GM18517 (cell line): Measurements from ENCODE around the gene SLC6A9.

ENCODE experiments used
- ATAC-seq: cut with Tn5 transposase; IDR thresholded peaks from one replicate; pipeline ENCODE4 v1.9.1; 2021; ENCODE audit warnings: mild to moderate bottlenecking, moderate library complexity; ENCODE audit not compliant: unreplicated experiment

SLC6A9 gene

GRCh38 chr1:43986712-43987111, 44.5 kb downstream of the SLC6A9 start:
- no peak for ATAC-seq

GRCh38 chr1:43985984-43986595, 45.2 kb downstream of the SLC6A9 start:
- no peak for ATAC-seq

GRCh38 chr1:43984855-43985254, 46.4 kb downstream of the SLC6A9 start:
- no peak for ATAC-seq

DNA sequence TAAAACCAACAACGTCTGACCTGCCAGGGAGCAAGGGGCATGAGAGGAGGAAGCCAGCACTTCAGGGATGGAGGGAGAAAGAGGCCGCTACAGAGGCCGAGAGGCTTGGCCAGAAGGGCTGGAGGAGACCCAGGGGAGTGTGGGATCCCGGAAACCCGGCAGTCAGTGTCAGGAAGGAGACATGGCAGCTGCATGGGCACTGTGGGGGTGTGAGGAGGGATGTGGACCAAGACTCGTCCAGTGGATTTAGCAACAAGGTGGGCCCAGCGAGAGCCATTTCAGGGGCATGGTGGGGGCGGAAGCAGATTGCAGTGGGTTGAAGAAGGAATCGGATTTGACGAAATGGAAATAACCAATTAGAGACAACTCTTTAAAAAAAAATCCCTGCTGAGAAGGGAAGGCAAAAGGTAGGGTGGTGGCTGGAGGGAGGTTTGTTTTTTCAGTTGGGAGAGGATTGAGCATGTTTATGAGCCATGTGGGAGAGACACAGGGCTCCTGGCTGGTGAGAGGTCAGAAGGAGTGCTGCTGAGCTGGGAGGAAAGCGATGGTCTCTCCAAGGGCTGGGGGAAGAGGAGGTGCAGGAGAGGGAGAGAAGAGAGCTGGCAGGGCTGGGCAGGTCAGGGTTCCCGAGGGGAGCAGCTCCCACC, 47.9 kb downstream of the SLC6A9 start:
- ATAC-seq, result no peak

- no peak for ATAC-seq
Measured at GRCh38 chr1:43982808-43983207, 48.5 kb downstream of the SLC6A9 start.

- ATAC-seq, result no peak
Measured at GRCh38 chr1:43982241-43982640, 49.0 kb downstream of the SLC6A9 start.

DNA sequence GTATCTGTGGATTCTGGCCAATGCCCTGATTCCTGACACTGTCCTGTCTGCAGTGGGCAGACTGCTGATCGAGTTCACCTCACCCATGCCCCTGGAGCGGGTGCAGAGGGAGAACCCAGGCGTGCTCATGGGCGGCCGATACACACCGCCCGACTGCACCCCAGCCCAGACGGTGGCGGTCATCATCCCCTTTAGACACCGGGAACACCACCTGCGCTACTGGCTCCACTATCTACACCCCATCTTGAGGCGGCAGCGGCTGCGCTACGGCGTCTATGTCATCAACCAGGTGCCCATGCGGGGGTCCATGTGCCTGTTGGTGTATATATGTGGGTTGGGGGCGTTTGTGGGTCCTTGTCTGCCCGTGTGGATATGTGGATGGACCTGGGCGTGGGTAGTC, 49.6 kb downstream of the SLC6A9 start:
- no peak for ATAC-seq

DNA sequence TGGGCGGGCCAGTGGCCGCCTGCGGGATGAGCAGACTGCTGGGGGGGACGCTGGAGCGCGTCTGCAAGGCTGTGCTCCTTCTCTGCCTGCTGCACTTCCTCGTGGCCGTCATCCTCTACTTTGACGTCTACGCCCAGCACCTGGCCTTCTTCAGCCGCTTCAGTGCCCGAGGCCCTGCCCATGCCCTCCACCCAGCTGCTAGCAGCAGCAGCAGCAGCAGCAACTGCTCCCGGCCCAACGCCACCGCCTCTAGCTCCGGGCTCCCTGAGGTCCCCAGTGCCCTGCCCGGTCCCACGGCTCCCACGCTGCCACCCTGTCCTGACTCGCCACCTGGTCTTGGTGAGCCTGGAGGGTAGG, 50.1 kb downstream of the SLC6A9 start:
- ATAC-seq, result no peak

DNA sequence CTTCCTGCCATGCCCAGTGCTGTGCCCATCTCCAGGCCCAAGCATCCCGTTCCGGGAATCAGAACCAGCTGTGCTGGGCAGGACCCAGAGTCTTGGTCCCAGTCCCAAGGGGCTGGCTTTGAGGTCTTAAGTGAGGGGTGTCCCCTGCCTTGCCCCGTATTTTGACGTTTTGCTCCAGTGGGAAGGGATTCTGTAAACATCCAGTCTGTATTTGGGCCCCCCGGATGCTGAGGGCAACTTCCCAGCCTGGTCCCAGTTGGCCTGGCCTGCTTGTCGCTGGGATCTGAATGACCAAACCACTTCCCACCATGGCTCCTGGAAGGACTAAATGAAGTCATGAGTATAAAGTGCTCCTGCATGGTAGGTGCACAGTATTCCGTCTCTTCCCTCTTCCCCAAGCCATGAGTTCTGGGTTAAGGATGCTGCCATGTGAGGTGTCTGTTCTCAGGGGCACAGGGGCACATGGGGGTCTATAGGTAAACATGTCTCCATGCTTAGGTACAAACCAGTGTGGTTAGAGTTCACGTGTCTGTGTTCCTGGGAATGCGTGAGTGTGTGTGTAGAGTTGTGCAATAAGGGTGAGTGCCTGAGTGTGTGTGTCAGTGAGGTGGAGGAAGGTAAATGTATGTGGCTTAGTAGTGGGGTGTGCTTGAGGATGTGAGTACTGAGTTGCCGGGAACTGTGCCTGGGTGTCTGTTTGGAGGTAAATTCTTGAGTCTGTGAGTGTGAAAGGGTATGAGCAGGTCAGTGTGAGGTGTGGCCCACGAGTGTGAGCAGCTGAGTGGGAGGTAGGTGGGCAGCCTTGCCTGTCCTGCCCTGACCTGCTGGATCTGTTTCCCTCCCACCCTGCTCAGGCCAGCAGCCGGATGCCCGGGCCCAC, 50.8 kb downstream of the SLC6A9 start:
- ATAC-seq, result no peak

GRCh38 chr1:43979528-43980254, 51.6 kb downstream of the SLC6A9 start:
- no peak for ATAC-seq

DNA sequence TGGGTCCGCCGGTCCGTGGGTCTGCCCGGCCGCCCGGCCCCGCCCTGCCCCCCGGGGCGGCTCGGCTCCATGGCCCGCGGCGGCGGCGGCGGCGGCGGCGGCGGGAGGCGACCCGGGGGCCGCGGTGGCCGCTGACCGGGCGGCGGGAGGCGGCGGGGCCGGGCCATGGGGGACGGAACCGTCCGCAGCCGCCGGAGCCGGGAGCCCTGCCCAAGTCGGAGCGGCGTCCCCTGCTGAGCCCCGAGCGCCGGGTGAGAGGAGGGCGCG, 52.1 kb downstream of the SLC6A9 start:
- ATAC-seq, result no peak

- ATAC-seq, result no peak
Measured at GRCh38 chr1:43978551-43979260, 52.6 kb downstream of the SLC6A9 start, which contains the start of gene B4GALT2. Gene B4GALT2 (plus strand): TSS chr1:43979210. CDS start chr1:43981161, 1,951 bp downstream.

GRCh38 chr1:43978264-43978550, 53.1 kb downstream of the SLC6A9 start:
- no peak for ATAC-seq

- no peak for ATAC-seq
Measured at GRCh38 chr1:43977376-43978263, 53.6 kb downstream of the SLC6A9 start.

DNA sequence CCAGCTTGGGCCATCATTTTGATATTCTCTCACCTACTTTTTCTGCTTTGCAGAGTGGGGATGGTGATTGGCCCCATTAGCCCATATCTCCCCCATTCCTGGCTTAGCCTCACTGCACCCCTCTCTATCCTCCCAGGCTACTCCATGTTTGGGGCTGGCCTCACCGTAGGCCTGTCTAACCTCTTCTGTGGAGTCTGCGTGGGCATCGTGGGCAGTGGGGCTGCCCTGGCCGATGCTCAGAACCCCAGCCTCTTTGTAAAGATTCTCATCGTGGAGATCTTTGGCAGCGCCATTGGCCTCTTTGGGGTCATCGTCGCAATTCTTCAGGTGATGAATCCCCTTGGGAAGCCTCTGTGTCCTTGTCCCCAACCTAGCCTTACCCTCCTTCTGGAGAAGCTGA, 54.4 kb downstream of the SLC6A9 start:
- no peak for ATAC-seq

- ATAC-seq, result no peak
Measured at GRCh38 chr1:43976045-43976444, 55.2 kb downstream of the SLC6A9 start.

DNA sequence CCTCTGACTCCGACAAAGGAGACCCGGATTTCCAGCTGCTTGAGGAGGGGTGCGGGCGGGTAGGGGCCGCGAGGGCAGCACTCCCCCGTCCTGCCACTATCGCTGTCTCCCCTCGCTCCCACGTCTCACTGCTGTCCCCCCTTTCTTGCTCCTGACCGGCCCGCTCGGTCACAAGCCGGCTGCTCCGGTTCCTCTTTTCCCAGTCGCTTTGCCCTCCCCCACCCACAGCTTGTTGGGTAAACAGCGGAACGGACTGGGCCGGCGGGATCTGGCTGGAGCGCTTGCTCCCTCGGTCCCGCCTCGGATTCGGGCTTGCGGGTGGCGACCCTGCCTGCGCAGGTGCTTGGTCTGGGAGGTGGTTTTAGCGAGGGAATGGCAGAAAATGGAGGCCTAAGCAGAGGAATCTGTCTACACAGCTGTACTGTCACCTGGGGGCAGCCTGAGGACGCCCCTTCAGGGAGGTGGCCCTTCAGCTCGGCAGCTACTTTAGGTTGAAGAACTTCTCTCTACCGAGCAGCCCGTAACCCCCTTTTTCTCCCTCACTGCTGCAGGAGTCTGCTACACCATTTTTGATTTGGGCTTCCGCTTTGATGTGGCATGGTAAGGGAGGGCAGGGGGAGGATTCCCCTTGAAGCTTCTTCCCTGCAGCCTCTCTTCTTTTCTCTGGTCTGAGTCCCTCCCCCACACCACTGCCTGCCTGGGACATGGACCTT, 55.9 kb downstream of the SLC6A9 start:
- ATAC-seq, result no peak

DNA sequence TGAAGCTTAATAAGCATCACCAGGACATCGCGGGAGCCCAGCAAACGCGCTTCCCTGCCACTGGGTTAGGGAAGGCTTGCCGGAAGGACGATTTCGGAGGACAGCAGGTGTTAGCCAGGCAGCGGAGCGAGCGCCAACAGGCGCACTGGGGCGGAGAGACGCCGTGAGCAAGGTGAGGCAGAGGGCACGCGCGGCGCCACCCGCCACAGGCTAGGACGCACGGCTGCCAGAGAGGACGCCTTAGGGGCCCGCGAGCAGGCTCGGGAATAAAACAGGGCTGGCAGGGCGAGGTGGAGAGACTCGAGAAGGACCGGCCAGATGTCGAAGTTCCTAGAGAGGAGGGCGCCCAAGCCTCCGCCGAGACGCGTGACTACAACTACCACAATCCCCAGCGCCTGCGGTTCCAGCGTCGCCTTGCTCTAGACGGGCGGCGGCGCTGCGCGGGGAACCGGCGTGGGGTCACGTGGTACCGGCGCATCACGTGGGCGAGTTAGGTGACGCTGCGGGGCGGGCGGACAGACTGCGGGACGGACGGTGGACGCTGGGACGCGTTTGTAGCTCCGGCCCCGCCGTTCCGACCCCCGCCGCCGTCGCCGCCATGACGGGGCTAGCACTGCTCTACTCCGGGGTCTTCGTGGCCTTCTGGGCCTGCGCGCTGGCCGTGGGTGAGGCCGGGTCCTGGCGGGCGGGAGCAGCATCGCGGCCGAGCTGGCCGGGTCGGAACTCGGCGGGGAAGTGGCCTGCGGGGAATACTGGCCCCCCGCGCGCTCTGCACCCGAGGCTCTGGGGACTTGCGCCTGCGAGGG, 56.6 kb downstream of the SLC6A9 start, which contains the start of gene ATP6V0B:
Gene ATP6V0B (plus strand): TSS at position 518 of the 806 bp plus-strand sequence. CDS start 81 bp downstream, at position 599.
- ATAC-seq, result peak; percentile 57
